Mesendoderm (in vitro differentiated cells): Measurements from ENCODE around the gene ERC2.

Source experiments
- DNase-seq: peaks from one replicate; pipeline ENCODE4 v3.0.0; 2013
- H2AK5ac ChIP-seq: 2 replicates; pipeline ENCODE4 v1.6.1; 2013; ENCODE audit warnings: low read length, inconsistent platforms
- H2BK120ac ChIP-seq: 2 replicates; pipeline ENCODE4 v1.6.1; 2013; ENCODE audit warnings: low read depth, mild to moderate bottlenecking, low read length, moderate library complexity, mixed read lengths
- H2BK15ac ChIP-seq: replicated peaks from 2 replicates; pipeline ENCODE4 v1.6.1; 2013; ENCODE audit warnings: low read depth, mild to moderate bottlenecking, moderate library complexity
- H2BK5ac ChIP-seq: 2 replicates; pipeline ENCODE4 v1.6.1; 2013; ENCODE audit warnings: low read length, inconsistent platforms
- H3K18ac ChIP-seq: 2 replicates; pipeline ENCODE4 v1.6.1; 2013; ENCODE audit warnings: mild to moderate bottlenecking, low read length, mixed read lengths
- H3K23ac ChIP-seq: one replicate; pipeline ENCODE4 v1.6.1; 2013; ENCODE audit warnings: low read length
- H3K27ac ChIP-seq: 2 replicates; pipeline ENCODE4 v1.5.1; 2013; ENCODE audit warnings: low read depth, mild to moderate bottlenecking, inconsistent platforms, low read length, moderate library complexity
- H3K27me3 ChIP-seq: 2 replicates; pipeline ENCODE4 v1.6.1; 2013; ENCODE audit warnings: low read length, control low read depth, mild to moderate bottlenecking, inconsistent platforms; ENCODE audit not compliant: insufficient read depth, poor library complexity
- H3K36me3 ChIP-seq: 2 replicates; pipeline ENCODE4 v1.6.1; 2013; ENCODE audit warnings: low read length, inconsistent platforms; ENCODE audit not compliant: control insufficient read depth, insufficient read depth
- H3K4ac ChIP-seq: one replicate; pipeline ENCODE4 v1.6.1; 2013; ENCODE audit warnings: low read depth, mild to moderate bottlenecking, low read length, moderate library complexity
- H3K4me1 ChIP-seq: 2 replicates; pipeline ENCODE4 v1.6.1; 2013; ENCODE audit warnings: low read depth, low read length, inconsistent platforms; ENCODE audit not compliant: control insufficient read depth
- H3K4me2 ChIP-seq: 2 replicates; pipeline ENCODE4 v1.6.1; 2013; ENCODE audit warnings: low read length
- H3K4me3 ChIP-seq: 2 replicates; pipeline ENCODE4 v1.5.1; 2013; ENCODE audit warnings: mild to moderate bottlenecking, low read length
- H3K56ac ChIP-seq: one replicate; pipeline ENCODE4 v1.6.1; 2013; ENCODE audit warnings: low read length
- H3K79me1 ChIP-seq: 2 replicates; pipeline ENCODE4 v1.6.1; 2013; ENCODE audit warnings: low read length, inconsistent platforms
- H3K79me2 ChIP-seq: 2 replicates; pipeline ENCODE4 v1.6.1; 2013; ENCODE audit warnings: mild to moderate bottlenecking, low read length; ENCODE audit not compliant: control insufficient read depth, insufficient read depth
- H3K9ac ChIP-seq: 2 replicates; pipeline ENCODE4 v1.6.1; 2013; ENCODE audit warnings: low read length, inconsistent platforms
- H4K5ac ChIP-seq: one replicate; pipeline ENCODE4 v1.6.1; 2013; ENCODE audit warnings: low read length
- H4K8ac ChIP-seq: one replicate; pipeline ENCODE4 v1.6.1; 2013; ENCODE audit warnings: low read depth, mild to moderate bottlenecking, control low read depth, low read length, moderate library complexity
- WGBS: extraction: QIAGEN DNeasy Blood & Tissue Kit; methylation state at CpG from one replicate; pipeline ENCODE4 v1.1.7; 2013; ENCODE audit warnings: low lambda C conversion rate, missing lambda C conversion rate; ENCODE audit not compliant: insufficient coverage; ENCODE audit errors: extremely low coverage; 5-methylcytosine and 5-hydroxymethylcytosine counted together

The ERC2 gene

DNA sequence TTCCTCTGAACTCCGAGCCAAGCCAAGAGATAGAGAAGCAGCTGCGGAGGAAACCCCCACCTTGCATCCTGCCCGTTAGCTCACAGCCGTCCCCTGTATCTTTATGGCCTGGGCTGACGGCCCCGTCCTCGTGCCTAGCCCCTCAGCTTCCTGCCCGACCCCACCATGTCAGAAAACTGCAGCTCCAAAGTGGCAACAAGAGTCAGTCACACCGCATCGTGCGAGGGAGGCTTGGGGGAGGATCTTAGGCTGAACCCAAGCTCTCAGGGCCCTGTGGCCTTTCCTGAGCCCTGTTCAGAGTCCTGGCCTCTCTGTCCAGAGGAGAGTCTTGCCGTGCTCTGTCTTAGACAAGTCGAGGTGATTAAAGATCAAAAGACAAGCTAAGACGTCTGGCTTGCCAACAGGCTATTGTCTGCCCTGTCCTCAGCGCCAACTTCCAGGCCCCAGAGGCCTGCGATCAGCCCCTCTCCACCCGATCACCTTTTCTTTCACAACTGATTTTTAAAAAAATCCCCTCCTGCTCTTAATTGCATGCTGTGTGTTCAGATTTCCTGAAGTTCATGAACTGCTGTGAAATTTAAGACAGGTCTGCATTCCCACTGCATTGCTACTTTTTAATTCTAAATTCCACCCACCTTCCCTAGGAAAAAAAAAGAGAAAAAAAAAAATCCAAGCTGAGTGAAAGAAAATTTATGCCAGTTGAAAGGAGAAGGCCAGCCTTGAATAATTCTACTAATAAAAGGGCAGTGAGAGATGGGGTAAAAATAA lies 891.5 kb downstream of the ERC2 start:
- Histone ChIP-seq H2BK15ac (no peak overlapping the region), H3K79me1 (no peaks in the 10 kb centered on the region), H3K18ac (no peak overlapping the region), H3K23ac (no peak overlapping the region), H4K8ac (no peak overlapping the region), H3K4me3 (no peak overlapping the region), H3K56ac (peak overlapping the region; percentile 71), H3K4ac (no peak overlapping the region), H3K36me3 (no peaks in the 10 kb centered on the region), H2BK120ac (no peak overlapping the region), H4K5ac (no peak overlapping the region), H3K27me3 (no peaks in the 10 kb centered on the region), H3K79me2 (no peaks in the 10 kb centered on the region), H2AK5ac (no peak overlapping the region), H3K9ac (peak overlapping the region; percentile 6), H3K27ac (no peak overlapping the region), H3K4me1 (peaks cover 7% of the 10 kb centered on the region), H3K4me2 (no peak overlapping the region), H2BK5ac (no peak overlapping the region)
- no peak for DNase-seq
- WGBS = no CpG with 5 or more reads among the region's 17 CpGs

DNA sequence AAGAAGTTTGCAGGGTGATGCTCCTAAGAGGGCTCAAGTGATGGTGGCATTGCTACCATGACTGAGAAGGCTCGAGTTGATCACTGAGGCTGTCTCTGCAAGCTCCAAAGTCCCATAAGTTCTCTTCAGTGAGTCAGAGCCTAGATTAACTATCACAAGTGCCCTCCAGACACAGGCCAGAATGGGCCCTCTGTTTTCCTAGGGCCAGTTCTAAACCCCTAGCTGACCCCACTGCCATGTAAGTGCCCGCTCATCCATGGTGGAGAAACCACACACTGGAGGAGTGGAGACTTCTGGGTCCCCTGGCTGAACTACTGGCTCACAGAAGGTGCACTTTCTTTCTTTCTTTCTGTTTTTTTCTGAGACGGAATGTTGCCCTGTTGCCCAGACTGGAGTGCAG lies 893.6 kb downstream of the ERC2 start:
- Histone ChIP-seq H3K4me1 (peaks cover 14% of the 10 kb centered on the region), H3K27ac (no peak overlapping the region), H3K4me2 (no peak overlapping the region), H2BK120ac (no peak overlapping the region), H3K79me1 (no peaks in the 10 kb centered on the region), H3K27me3 (no peaks in the 10 kb centered on the region), H3K36me3 (no peaks in the 10 kb centered on the region), H2BK5ac (no peak overlapping the region), H4K8ac (no peak overlapping the region), H3K79me2 (no peaks in the 10 kb centered on the region), H3K4me3 (no peak overlapping the region), H3K18ac (peak overlapping the region; percentile 34), H3K23ac (no peak overlapping the region), H4K5ac (no peak overlapping the region), H3K9ac (no peak overlapping the region), H2BK15ac (no peak overlapping the region), H3K56ac (no peak overlapping the region), H3K4ac (no peak overlapping the region), H2AK5ac (no peak overlapping the region)
- WGBS = no CpG with 5 or more reads among the region's 3 CpGs
- DNase-seq = no peak

DNA sequence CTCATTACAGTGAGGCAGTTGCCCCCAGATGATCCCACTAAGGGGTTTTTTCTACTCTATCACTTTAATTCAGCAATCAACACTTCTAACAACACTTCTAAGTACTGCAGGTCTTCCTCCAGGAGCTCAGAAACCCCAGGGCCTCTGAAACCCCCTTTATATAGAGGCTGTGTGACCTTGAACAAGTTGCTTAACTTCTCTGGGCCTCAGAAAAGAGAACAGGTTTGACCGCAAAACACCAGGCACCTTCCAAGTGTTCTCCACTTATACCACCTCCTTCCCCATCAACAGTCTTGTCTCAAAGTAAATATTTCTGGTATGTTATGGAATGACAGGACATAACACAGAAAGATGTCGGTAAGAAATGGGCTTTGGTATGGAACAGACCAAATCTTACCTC lies 895.5 kb downstream of the ERC2 start:
- no peak overlapping the region for H3K27ac ChIP-seq
- H3K4ac ChIP-seq = no peak overlapping the region
- no peak for DNase-seq
- H4K5ac ChIP-seq = no peak overlapping the region
- H3K79me1 ChIP-seq = no peaks in the 10 kb centered on the region
- H2BK120ac ChIP-seq = no peak overlapping the region
- H3K23ac ChIP-seq = no peak overlapping the region
- peaks cover 19% of the 10 kb centered on the region for H3K4me1 ChIP-seq
- H3K79me2 ChIP-seq = no peaks in the 10 kb centered on the region
- no peak overlapping the region for H3K9ac ChIP-seq
- H2BK15ac ChIP-seq = no peak overlapping the region
- no CpG with 5 or more reads among the region's 2 CpGs for WGBS
- H2AK5ac ChIP-seq = peak overlapping the region; percentile 34
- no peak overlapping the region for H3K4me3 ChIP-seq
- H3K18ac ChIP-seq = peak overlapping the region; percentile 55
- H2BK5ac ChIP-seq = no peak overlapping the region
- H3K27me3 ChIP-seq = no peaks in the 10 kb centered on the region
- H3K4me2 ChIP-seq = no peak overlapping the region
- no peak overlapping the region for H4K8ac ChIP-seq
- no peaks in the 10 kb centered on the region for H3K36me3 ChIP-seq
- H3K56ac ChIP-seq = no peak overlapping the region

DNA sequence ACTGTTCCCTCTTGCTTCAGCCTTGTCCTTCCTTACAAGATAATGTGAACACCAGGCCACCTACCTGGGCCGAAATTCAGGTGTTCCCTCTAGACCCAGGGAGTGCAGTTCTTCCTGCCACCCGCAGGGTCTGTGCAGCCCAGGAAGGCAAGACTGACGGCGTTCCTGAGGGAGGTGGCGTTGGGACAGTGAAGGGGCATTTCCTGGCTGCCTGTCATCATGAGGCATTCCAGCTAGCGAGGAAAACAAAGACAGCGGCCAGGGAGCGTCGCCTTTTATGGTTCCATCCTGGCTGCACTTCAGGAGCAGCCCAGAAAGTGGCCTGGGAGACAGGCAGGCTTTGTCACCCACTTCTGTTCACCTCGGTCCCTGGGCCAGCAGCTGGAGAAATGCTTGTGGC lies 896.4 kb downstream of the ERC2 start:
- no peaks in the 10 kb centered on the region for H3K27me3 ChIP-seq
- H3K4me1 ChIP-seq = peaks cover 19% of the 10 kb centered on the region
- H3K79me1 ChIP-seq = no peaks in the 10 kb centered on the region
- no peak overlapping the region for H3K23ac ChIP-seq
- peak; percentile 99 for DNase-seq
- peak overlapping the region; percentile 83 for H3K18ac ChIP-seq
- no peaks in the 10 kb centered on the region for H3K79me2 ChIP-seq
- peak overlapping the region; percentile 82 for H2BK5ac ChIP-seq
- peak overlapping the region; percentile 81 for H3K56ac ChIP-seq
- H3K36me3 ChIP-seq = no peaks in the 10 kb centered on the region
- H3K4me2 ChIP-seq = no peak overlapping the region
- no peak overlapping the region for H2BK15ac ChIP-seq
- peak overlapping the region; percentile 77 for H3K27ac ChIP-seq
- peak overlapping the region; percentile 72 for H3K4ac ChIP-seq
- H4K8ac ChIP-seq = no peak overlapping the region
- no peak overlapping the region for H3K4me3 ChIP-seq
- H2AK5ac ChIP-seq = no peak overlapping the region
- peak overlapping the region; percentile 37 for H3K9ac ChIP-seq
- no peak overlapping the region for H4K5ac ChIP-seq
- H2BK120ac ChIP-seq = no peak overlapping the region
- no CpG with 5 or more reads among the region's 10 CpGs for WGBS

DNA sequence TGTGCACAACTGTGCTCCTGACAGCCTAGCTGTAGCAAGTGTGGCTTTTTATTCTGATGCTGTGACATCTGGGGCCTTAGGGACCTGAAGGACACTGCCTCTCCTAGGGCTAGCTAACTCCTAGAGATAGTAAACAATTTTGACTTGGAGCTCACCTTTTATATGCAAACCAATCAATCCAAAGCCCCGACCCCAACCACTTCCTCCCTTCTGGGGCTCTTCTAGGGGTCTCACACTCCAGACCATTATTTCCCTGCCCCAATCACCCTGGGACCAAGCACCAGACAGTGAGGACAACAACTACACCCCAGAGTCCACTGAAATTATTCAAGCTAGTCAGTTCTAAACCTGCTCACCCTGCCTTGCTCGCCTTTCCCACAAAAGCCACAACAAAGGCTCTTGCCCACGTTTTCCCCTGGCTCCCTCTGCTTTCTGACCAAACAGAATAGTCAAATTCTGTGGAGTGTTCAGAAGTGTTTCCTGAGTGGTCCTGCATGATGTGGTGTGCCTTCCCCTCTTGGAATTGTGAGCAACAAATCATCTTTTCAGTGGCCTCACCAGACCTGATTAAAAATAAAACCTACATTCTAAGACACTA lies 897.0 kb downstream of the ERC2 start:
- Histone ChIP-seq H3K36me3 (no peaks in the 10 kb centered on the region), H3K27me3 (no peaks in the 10 kb centered on the region), H2BK5ac (peak overlapping the region; percentile 83), H3K23ac (no peak overlapping the region), H3K79me1 (no peaks in the 10 kb centered on the region), H2AK5ac (peak overlapping the region; percentile 84), H3K56ac (peak overlapping the region; percentile 77), H3K27ac (peak overlapping the region; percentile 77), H3K79me2 (no peaks in the 10 kb centered on the region), H3K4me3 (no peak overlapping the region), H4K8ac (no peak overlapping the region), H2BK120ac (peak overlapping the region; percentile 89), H3K4me2 (no peak overlapping the region), H3K4me1 (peaks cover 18% of the 10 kb centered on the region), H3K4ac (peak overlapping the region; percentile 72), H3K18ac (peak overlapping the region; percentile 83), H3K9ac (peak overlapping the region; percentile 37), H4K5ac (peak overlapping the region; percentile 65), H2BK15ac (no peak overlapping the region)
- DNase-seq = no peak
- no CpG with 5 or more reads among the region's 3 CpGs for WGBS
